GM19099 (cell line): ENCODE measurements around the gene CCDC57.

Experiments used
- POLR2A ChIP-seq: IDR thresholded peaks from 3 replicates; pipeline ENCODE4 v1.6.1; 2011; ENCODE audit warnings: low read depth; ENCODE audit not compliant: insufficient read length; ENCODE audit errors: extremely low read depth

Gene CCDC57

DNA sequence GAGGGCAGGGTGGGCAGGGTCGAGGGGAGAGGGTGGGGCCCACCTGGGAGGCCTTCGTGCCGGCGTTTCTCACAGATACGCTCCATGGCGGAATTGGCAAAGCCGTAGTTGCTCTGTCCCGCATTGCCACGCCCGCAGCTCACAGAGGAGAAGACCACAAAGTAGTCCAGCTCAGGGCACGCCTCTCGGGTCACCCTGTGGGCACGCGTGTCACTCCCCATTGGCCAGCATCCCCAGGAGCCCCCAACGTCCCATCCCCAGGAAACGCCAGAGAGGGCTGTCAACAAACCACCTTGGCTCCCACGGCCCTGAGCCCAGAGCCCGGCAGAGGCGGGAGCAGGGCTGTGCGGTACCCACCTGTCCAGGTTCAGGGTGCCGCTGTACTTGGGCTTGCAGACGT lies 130.7 kb downstream of the CCDC57 start:
- no peak for TF ChIP-seq POLR2A

DNA sequence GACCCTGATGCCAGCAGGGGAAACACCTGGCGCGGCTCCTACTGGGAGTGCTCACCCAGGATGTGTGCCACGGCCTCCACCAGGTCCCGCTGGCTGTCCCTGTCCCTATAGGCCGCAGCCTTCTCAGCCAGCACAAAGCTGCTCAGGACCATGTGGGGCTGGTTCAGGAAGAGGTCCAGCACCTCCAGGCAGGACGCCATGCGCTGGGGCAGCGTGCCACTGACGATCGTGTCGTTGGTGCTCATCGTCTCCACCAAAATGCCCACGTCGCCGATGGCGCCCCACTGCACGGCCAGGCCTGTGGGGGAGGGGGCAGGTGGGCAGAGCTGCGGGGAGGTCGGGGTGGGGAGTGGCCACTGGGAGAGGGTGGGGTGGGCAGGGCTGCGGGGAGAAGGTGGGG lies 131.1 kb downstream of the CCDC57 start:
- no peak for TF ChIP-seq POLR2A

DNA sequence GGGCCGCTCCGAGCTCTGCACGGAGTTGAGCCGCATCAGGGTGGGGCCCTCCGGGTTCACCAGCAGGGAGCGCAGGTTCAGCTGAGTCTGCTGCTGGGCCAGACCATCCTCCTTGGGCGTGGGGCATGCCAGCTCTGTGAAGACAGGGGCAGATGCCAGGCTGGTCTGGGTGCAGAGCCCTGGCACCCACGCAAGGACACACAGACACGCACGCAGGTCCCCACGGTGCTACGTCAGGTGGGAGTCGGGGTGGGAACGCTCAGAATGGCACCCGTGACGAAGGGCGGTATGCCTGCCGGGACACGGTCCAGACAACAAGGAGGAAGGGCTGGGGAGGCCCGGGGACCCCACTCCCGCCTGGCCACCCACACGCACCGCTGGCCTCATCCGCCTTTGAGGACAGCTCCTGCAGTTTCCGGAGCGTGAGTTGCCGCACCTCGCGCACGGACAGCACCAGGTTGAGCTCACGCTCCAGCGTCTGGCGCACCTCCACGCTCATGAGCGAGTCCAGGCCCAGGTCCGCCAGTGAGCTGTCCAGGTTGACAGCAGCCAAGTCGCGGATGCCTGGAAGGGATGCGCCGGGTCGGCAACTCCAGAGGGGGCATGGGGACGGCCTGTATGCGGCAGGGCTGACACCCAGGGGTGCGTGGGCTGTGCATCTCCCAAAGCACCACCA lies 131.7 kb downstream of the CCDC57 start:
- no peak for TF ChIP-seq POLR2A

DNA sequence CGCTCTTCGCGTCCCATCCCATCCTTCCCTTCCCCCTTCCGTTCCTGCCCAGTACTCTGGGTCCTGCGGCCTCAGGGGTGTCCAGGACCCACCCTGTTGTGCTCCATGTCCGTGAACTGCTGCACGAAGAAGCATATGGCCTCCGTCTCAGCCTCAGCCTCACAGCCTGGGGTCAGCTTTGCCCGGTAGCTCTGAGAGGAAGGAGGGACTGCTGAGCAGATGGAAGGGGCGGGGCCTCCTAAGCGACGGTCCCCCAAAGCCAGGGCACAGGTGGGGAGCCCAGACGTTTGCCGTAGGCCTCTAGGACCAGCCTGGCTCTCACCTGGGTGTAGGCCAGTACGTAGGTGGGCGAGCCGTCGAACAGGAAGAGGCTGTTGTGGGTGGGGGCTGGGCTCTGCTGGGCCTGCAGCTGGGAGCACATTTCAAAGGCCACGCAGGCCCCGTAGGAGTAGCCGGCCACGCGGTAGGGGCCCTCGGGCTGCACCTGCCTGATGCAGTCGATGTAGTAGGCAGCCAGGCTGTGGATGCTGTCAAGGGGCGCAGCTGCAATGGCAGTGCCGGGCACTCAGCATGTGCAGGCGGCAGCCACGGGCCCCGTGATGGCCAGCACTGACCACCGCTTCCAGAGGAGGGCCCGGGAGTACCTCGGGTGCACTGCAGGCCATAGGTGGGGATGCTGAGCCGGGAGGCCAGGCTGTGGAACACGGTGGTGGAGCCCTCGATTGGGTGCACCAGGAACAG lies 132.4 kb downstream of the CCDC57 start:
- TF ChIP-seq POLR2A: no peak

DNA sequence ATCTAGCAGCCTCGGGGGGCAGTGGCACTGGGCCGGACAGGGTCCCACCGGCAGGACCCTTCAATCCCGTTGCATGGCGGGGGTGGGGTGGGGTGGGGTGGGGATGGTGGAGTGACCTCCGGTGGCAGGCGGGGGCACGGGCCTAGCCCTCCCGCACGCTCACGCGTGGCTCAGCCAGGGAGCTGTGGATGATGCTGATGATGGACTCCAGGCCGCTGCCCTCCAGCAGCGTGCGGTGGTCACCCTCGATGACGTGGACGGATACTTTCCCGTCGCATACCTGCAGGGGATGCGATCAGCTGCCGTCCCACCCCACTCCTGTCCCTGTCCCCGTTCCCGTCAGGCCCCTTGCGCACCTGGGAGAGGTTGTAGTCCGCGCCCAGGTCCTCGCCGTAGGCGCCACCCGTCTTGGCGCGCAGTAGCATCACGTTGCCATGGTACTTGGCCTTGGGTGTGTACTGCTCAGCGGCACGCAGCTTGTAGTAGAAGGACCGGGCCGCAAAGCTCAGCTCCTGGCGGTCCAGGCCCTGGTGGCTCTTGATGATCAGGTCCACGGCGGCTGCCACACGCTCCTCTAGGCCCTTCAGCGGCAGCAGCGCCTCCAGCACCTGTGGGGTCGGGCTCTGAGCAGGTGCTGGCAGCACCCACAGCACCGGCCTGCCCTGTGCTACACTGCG lies 133.5 kb downstream of the CCDC57 start:
- TF ChIP-seq POLR2A: no peak

DNA sequence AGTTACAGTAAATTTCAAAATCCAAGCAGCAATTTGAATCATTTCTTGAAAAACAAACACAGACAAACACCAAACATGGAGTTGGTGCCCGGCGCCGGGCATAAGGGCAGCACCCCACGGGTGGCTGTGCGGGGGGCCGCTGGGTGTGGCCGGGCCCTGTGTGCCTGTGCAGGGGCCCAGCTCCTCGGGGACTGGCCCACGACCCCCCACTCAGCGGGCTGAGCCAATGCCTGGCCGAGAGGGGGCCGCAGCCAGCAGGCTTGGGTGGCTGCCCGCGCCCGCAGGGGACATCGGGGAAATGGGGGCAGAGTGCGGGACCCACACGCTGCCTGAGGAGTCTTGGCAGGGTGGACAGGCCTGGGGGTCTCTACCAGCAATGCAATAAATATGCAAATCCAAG lies 134.2 kb downstream of the CCDC57 start:
- no peak for TF ChIP-seq POLR2A

DNA sequence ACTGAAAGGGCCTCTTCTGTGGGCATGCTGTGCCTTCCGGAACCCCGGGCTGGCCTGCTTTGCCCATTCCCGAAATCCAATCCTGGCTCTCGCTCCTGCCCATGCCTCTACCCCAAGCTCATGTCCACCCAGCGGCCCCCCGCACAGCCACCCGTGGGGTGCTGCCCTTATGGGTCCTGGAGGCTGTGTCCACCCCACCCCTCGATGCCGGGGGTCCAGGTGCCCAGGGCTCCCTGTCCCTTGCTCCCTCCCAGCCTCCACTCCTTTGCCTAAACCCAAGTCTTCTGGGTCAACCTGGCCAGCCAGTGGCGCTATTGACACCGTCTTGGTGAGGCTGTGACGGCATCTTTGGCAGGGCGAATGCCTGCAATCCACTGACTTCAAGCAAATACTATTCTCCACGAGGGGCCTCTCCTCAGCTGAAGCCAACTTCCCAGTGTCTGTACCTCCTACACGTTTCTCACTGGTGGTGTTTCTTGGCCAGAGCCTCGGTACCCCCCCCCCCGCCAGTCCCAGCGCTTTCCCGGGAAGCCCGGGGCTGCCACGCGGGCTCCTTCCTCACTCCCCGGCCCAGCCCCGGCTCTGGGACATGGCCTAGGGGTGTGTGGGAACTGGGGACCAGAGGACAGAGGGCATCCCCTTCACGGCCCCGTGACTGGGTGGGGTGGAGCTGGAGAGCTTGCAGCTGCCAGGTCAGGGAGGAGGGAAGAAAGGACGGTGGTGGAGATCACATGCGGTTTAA lies 134.9 kb downstream of the CCDC57 start:
- no peak for TF ChIP-seq POLR2A

DNA sequence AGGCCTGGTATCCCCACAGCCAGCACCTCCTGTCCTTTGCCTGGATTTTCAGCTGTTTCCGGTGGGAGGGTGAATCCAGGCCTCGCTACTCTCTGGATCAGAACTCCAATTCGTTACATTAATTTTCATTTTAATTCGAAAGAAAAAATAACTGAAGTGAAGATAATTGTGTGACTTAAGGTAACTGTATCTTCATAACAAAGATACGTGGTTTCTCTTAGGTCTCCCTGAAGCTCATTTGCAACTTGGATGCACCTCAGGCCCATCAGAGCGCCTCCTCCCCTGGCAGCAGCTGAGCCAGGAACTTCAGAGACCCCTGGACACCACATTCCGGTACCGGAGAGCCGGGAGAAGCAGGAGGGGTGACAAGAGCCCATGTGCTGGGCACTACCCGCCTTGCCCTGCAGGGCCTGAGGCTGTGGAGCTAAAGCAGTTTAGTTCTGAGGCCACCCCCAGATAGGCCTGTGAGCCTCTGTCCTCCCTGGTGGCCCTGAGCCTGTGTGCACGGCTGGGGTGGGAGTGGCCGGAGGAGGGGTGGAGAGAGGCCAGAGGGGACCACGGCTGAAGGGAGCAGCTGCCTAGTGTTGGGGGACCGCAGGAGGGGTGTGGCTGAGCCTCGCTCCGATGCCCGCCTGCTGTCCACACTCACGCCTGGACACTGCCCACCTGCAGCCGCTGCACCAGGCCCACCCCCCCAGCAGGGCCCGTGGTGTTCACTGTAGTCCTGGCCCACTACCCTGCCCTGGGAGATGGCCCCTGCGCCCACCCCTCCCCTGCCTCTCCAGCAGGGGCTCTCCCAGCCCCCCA lies 135.7 kb downstream of the CCDC57 start:
- peak; percentile 12 for TF ChIP-seq POLR2A

DNA sequence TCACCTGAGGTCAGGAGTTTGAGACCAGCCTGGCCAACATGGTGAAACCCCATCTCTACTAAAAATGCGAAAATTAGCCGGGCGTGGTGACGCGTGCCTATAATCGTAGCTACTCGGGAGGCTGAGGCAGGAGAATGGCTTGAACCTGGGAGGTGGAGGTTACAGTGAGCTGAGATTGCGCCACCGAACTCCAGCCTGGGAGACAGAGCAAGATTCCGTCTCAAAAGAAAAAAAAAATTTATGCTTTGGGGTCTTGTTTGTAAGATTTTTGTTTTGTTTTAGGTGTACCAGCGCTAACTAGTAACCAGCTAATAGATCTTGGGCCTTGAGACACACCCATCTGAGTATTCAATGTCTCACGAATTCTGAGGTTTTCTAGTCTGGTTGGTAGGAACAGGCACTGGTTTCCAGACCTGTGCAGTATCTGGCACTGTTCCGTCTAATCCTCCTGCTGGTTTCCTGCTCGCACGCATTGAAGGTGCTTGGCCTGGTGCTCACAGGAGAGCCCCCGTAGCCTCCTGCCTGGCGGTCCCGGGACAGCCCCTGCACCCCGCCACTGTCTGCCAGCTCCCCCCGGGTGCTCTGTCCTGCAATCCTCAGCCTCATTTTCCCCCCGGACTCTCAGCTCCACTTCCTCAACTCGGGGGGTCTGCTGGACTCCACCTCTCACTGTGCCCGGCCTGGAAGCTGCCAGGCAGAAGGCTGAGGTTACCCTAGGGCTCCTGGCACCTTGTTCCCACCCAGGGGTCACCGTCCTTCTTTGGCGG lies 136.4 kb downstream of the CCDC57 start:
- no peak for TF ChIP-seq POLR2A

DNA sequence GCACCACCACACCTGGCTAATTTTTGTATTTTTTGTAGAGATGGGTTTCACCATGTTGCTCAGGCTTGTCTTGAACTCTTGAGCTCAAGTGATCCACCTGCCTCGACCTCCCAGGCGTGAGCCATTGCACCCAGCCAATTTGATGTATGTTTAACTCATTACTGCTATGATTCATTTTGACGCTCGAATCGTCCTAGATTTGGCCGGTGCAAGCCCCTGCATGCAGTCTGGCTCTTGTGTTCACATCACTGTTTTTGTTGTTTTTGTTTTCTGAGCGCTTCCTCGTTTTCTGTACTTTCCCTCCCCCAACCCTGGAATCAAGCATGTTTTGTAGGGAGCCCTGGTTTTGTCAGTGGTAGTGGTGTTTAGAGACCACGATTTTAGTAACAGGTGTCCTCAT lies 139.2 kb downstream of the CCDC57 start:
- no peak for TF ChIP-seq POLR2A

DNA sequence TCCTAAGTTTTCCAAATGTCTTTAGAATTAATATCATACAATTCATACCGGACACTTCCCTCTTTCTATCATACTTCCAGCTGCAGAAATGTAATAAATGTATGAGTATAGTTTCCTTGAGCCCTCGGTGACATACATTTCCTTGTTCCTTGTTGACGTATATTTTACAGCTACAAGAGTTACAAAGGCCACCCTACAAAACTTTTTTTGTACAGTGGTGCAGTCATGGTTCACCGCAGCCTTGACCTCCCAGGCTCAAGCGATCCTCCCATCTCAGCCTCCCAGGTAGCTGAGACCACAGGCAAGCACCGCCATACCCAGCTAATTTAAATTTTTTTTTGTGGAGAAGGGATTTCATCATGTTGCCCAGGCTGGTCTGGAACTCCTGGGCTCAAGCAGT lies 139.8 kb downstream of the CCDC57 start:
- no peak for TF ChIP-seq POLR2A

DNA sequence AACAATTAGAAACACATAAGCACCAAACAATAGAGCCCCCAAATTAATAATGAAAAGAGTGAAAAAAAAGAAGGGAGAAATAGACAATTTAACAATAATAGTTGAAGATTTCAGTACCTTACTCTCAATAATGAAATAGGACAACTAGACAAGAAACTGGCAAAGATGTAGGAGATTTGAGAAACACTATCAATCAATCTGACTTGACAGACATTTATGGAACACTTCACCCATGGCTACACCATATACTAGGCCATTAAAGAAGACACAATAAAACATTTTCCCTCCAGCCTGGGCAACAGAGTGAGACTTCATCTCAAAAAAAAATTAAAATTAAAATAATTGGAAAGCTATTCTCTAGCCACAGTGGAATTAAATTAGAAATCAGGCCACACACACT lies 142.0 kb downstream of the CCDC57 start:
- TF ChIP-seq POLR2A: no peak

DNA sequence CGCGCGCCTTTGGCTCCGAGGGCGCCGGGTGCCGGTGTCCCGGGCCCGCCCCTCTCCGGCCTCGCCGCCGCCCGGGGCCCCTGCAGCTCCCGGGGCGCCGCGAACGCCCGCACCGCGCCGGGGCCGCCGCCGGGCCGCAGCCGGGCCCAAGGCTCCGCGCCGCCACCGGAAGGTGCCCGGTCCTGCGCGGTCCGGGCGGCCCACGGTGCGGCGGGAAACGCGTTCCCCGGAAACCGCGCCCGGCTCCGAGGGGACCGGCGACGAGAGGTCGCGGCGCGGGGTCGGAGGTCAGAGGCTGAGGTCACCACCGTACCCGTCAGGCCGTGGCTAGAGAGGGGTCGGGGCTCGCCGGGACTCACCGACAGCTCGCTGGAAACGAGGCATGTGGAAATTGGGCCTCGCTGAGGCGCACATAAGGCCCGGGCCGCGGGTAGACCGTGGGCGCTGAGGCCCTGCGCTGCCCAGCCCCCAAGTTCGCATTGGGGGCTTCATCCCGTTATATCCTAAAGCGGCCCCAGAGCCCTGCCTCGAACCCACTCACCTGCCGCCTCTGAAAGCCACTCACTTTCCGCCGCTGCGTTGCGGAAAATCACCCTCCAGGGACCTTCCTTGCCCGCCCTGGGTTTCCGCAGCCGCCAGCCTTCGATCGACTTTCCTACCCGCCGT lies 146.9 kb downstream of the CCDC57 start, which contains the start of gene DUS1L:
DUS1L (minus strand) TSS at position 167 of the 666 bp plus-strand sequence. CDS start 745 bp downstream, outside the sequence.
- peak; percentile 73 for TF ChIP-seq POLR2A
